SKM-1 (cell line): ENCODE results near the gene NKD1.

Experiments used
- DNase-seq: peaks from one replicate; lab custom pipeline; 2025; ENCODE audit not compliant: unreplicated experiment; lab: John Stamatoyannopoulos, UW

NKD1 gene

DNA sequence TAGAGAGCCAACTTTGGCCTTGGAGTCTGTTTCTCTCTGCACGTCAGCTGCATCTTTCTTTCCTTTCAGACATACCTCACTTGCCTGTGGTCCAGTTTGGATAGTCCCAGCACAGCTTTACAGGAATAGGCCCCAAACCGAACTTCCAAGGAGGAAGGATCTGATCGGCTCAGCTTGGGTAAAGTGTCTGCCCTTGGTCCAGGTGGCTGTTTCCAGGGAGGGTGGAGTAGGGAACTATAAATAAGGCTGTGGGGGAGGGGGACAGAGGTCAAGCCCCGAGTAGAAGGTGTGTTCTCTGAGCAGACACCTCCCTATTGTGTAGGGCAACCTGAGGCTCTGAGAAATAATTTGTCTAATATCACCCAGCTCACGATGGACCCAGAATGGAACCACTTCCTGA lies 29.2 kb upstream of the NKD1 start:
- DNase-seq: no peak

DNA sequence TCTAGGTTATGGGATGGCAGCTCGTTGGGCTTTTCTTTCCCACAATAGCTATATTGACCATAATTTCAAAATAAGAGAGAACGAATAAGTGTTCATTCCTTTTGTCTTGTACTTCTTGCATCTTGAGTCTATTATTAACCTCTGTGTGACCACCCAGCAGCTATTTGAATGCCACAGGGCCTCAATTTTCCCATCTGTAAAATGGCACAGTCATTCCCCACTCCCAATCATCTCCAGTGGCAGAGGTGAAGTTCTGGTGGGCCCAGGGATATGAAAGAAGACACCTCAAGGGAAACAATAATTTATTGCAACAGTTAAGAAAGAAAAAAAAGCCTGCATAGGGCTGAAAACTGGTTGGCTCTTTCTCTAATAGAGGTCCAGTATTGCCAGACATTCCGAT lies 28.6 kb upstream of the NKD1 start:
- no peak for DNase-seq

DNA sequence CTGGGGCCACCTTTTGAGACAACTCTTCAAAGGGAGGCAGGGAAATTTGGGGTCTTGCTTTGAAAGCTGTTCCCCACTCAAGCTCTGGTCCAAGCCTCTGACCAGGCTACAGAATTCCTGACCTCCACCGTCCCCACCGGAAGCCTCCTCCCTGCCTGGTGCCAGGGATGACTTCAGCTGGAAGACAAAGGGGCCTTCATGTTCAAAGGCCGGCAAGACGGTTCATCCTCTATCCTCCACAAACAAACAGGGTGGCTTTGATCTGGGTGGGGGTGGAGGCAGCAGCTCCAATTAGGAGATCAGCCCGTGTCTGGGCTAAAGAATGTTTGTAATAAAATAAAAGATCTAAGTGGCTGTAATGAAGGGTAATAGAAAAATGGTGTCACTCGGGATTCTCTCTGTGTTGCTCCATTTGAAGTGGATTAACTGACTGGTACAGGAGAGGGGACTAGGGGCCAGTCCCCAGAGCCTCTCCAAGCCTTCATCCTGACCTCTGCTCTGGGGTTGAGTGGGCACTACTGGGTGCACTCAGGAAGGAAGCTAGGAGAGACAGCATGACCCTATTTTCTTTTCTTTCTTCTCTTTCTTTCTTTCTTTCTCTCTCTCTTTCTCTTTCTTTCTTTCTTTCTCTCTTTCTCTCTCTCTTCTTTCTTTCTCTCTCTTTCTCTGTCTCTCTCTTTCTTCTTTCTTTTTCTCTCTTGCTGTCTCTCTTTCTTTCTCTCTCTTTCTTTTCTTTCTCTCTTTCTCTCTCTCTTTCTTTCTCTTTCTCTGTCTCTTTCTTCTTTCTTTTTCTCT lies 27.5 kb upstream of the NKD1 start:
- no peak for DNase-seq

DNA sequence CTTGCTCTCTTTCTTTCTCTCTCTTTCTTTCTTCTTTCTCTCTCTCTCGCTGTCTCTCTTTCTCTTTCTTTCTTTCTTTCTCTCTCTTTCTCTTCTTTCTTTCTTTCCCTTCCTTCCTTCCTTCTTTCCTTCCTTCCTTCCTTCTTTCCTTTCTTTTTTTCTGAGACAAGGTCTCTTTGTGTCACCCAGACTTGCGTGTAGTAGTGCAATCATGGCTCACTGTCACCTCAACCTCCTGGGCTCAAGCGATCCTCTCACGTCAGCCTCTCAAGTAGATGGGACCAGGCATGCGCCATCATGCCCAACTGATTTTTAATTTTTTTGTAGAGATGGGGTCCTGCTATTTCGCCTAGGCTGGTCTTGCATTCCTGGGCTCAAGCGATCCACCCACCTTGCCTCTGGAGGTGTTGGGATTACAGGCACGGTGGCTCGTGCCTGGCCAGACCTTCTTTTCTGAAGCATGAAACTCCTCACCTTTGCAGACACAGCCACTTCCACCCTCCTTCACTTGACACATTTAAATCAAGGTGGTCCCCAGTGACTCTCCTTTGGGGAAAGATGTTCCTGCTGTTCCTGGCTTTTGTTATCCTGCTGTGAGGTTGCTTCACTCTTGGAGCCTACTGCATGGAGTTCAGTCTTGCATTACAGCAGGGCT lies 26.8 kb upstream of the NKD1 start:
- DNase-seq: no peak

DNA sequence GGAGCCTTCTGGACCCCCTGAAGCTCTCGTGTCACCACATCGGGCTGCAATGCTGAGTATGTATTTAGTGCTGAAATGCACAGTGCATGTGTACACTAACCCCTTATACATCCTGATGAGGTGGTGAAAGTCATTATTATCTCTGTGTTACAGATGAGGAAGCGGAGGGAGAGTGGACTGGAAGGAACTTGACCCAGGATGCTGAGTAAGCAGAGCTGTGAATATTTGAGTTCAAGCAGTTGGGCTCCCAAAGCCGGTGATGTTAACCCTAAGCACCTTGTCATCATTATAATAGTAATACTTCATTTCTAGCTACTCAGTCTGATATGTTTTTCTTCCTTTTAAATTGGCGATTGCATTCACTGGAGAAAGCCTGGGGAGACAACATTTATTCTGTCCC lies 25.9 kb upstream of the NKD1 start:
- no peak for DNase-seq

DNA sequence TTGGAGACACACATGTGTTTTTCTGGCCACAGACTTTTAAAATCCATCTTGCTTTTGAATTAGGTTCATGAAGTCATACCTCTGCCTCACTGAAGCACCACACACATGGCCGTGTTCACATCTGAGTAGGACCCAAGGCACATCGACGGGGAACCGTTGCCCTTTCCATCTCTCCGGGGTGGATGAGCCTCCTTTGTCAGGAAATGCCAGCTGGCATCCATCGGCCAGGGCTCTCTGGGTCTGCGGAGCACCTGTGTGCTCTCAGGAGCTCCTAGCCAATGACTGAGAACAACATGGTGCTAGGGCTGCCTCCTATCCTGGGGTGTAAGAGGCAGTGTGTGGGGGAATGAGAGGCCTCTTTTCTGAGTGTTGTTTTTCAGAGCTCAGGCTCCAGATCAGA lies 24.5 kb upstream of the NKD1 start:
- no peak for DNase-seq

DNA sequence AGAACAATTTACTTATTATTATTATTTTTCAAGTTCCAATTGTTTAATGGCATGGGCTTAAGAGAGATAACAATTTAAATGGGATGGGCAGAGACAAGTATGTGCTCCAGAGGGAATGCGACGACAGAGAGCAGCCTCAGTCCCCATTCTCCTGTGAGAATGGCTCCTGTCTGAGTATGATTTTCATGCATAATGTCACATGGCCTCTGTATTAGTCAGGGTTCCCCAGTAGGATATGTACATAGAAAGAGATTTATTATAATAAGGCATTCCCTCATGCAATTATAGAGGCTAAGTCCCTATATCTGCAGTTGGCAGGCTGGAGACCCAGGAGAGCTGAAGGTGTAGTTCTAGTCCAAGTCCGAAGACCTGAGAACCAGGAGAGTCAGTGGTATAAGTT lies 22.9 kb upstream of the NKD1 start:
- no peak for DNase-seq

DNA sequence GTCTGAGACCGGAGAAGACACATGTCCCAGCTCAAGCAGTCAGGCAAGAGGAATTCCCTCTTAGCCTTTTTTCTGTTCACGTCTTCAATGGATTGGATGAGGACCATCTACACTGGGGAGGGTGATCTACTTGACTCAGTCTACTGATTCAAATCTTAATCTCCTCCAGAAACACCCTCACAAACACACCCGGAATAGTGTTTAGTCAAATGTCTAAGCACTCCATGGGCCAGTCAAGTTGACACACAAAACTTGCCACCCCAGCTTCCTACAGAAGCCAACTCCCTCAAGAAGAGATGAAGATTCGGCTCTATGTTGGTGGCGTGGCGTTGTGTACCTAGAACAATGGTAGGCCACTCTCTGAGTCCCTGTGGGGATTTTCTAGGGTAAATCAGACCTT lies 22.5 kb upstream of the NKD1 start:
- DNase-seq: no peak

DNA sequence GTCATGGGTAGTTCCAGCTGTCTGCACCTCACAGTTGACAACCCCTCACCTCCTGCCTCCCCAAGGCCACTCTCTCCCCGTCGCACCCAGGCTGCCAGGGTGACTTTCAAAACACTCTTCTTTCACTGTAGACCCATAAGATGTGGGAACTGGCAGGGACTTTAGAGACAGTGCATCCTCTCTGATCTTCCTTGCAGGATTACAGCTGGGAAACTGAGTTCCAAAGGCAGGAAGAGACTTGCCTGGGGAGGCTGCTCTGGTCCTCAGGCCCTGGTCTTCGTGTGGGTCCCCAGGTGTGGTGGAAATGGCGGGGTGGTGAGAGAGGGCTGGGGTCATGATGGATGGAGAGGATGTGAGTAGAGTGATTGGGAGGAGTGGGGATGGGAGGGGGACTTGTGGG lies 21.9 kb upstream of the NKD1 start:
- no peak for DNase-seq

DNA sequence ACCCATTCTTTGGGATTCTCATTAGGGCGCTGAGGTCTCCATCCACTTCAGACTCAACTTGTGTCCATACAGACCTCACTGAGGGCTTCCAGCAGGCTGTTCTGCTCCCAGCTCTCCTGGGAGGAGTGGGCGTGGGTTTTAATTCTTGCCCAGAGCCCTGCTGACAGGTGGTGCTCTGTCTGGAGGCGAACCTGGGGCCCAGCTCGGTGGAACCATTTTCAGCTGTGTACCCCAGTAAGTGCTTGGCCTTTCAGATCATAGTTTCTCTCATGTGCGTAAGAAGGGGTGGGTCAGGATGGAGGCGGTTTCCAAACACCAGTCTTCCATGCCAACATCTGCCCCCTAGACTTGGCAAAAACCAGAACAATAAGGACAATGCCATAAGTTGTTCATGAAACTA lies 21.4 kb upstream of the NKD1 start:
- no peak for DNase-seq

DNA sequence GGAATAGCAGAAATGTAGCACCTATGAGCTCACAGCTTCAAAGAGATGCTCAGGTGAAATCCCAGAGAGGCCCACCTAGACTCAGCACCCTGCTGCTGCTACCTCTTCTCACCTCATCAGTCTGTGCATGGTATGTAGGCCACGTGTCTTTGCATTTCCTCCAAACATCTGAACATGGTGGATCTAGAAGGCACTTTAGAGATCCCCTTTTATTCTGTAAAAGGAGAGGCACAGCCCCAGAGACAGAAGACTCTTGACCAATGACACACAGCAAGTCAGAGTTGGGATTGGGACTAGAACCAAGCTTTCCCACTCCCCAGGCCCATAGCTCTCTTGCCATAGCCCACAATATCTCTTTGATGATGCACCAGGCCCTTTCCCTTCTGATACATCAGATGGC lies 19.4 kb upstream of the NKD1 start:
- DNase-seq: no peak

DNA sequence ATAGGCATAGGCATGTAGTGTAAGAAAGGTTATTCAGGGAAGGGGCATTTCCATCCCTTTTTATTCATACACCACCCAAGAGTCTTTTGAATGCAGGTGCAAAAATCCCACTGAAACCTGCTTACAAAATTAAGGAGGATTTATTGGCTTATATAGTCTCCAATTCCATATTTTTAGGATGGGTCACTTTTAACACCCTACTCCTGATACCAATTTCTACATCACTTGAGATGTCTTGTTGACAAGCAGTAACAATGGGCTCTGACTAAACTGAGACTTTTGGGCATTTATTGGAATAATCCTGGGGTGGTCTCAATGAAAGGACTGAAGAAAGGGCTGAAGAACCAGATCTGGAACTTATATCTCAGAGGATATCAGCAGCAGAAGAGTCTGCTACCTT lies 18.9 kb upstream of the NKD1 start:
- no peak for DNase-seq

DNA sequence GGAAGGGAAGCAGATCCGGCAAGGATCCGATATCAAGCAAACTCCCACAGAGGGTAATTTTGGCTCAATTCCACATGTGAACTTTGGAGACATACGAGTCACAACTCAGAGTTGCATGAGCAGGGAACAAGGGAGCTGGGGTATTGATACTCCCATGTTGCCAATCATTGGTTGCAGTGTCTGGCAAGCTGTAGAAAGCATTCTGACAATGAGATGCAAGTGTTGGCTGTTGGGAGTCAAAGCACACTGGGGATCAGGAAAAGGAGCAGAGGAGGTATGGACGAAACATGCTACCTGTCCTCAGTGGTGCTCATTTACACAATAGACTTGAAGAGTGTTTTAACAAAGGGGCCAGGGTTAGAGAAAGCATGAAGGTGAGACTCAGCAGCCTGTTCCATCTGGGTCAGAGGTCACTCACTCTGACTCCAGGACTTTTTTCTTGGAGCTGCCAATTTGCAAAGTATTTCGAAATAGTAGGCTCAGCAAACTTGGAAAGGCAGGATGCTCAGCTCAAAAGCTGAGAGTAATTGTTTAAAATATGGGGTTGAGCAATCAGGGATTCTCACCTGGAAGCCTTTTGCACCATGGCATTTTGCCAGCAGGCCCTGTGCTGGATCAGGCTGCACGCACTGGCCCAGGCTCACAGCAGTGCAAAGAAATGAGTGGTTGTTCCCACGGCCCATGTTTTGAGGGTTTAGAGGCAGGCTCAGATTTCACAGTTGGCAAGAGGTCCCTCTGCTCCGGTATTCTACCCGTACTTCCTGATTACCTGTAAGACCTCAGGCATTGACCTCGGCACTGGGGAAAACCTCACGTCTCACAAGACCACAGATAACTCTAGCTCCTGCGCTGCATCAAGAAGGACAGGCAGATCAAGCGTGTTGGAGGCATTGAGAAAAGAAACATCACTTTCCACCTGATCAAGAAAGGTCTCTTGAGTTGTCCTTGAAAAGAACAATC lies 17.6 kb upstream of the NKD1 start:
- DNase-seq: no peak

DNA sequence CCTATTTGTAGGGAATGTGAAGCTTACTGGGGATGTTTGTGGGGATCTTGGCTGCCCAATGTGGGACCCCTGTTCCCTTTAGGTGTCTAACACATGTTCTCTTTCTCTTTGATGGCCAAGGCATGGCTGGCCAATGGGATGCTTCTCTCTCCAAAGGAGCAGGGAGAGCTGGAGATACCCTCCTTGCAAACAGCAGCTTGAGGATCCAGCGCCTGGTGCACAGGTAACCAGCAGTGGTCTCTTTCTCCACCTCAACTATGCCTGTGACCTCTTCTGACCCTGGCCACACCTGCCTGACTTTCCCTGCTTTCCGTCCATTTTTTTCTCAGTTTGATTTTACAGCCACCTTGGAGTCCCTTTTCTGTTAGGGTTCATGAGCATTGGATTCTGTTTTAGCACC lies 16.8 kb upstream of the NKD1 start:
- no peak for DNase-seq

DNA sequence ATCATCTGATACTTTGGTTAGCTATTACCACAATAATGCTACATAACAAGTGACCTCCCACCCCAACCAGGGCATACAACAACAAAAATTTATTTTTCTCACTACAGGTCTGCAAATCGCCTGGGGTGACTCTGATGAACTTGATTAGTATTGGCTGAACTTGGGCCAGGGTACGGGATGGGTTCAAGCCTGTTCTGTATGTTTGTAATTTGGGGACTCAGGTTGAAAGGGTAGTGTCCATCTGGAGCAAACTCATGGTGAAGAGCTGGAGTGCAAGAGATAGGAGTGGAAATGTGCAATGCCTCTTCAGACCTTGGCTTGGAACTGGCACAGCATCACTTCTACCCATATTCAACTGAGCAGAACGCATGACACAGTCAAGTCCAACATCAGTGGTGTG lies 16.3 kb upstream of the NKD1 start:
- no peak for DNase-seq

DNA sequence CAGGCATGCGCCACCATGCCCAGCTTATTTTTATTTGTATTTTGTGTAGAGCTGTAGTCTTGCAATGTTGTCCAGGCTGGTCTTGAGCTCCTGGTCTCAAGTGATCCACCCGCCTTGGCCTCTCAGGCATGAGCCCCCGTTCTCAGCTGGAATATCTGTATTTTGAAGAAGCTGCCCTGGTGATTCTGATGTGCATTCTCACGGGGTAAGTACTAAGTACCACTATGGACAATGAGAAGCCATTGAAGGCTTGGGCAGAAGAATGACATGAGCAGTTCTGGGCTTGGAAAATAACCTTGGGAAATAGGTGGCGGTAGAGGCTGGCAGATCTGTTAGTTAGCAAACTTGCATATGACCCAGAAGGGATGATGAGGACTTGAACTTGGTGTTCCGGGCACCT lies 15.6 kb upstream of the NKD1 start:
- DNase-seq: no peak

DNA sequence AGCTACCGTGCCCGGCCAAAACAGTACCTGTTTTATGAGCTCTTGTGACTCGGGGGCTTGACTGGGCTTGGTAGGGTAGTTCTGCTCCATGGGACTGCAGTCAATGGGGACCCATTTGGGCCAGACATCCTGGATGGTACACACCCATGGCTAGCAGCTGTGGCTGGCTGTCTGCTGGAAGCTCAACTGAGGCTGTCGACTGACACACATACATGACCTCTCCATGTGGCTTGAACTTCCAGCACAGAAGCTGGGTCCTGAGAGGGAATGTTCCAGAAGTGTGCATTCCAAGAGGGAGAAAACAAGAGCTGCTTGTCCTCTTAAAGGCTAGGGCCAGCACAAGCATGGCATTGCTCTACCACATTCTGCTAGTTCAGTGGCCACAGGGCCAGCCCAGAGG lies 14.9 kb upstream of the NKD1 start:
- no peak for DNase-seq

DNA sequence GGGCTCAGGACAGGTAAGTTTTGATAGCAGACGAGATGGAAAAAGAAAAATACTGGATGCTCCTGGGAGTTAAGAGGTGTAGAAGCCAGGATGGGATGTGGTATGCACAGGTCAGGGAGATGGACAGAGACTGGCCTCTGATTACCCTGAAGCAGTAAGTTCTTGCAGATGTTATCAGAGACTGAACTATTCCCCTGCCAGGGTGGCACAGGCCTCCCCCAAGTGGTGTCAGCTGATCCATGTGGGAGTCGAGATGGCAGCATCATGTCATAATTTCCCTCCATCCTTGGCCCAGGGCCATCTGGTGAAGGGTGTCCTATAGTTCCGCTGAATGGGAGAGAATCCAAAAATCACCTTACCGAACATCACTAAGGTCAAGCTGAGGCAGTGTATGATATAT lies 14.1 kb upstream of the NKD1 start:
- DNase-seq: no peak

DNA sequence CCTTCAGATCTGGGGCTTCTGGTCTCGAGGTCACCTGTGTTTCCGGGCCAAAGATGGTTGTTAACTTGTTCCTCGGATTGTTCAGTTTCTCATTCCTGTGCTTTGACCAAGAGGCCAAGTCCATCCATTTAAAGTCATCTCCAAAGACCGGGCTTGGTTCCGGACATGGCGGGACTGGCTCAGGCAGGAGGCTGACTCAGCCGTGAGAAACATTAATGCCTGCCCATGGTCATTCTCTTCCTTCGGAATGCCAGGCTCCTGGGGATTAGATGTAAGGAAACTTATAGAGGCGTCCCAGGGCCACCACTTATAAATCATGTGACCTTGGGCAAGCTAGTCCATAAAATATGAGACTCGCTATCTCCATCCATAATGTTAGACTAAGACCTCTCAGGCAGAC lies 13.6 kb upstream of the NKD1 start:
- DNase-seq: no peak

DNA sequence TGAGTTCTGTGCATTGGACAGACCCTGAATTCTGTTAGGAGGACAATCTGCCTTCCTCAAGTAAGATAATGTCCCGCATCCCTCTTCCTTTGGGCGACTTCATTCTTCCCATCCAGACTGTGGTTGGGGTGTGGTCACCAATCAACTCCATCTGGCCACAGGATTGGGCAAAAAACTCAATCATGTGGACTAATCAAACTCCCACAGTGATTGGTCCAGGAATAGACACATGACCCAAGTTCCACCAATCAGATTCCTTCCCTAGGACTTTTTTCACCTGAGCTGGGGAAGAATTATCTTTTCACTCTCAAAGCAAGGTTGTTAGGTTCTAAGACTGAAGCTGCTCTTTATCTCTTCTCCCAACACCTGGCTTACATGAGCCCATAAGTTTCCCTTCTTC lies 13.2 kb upstream of the NKD1 start:
- DNase-seq: no peak

DNA sequence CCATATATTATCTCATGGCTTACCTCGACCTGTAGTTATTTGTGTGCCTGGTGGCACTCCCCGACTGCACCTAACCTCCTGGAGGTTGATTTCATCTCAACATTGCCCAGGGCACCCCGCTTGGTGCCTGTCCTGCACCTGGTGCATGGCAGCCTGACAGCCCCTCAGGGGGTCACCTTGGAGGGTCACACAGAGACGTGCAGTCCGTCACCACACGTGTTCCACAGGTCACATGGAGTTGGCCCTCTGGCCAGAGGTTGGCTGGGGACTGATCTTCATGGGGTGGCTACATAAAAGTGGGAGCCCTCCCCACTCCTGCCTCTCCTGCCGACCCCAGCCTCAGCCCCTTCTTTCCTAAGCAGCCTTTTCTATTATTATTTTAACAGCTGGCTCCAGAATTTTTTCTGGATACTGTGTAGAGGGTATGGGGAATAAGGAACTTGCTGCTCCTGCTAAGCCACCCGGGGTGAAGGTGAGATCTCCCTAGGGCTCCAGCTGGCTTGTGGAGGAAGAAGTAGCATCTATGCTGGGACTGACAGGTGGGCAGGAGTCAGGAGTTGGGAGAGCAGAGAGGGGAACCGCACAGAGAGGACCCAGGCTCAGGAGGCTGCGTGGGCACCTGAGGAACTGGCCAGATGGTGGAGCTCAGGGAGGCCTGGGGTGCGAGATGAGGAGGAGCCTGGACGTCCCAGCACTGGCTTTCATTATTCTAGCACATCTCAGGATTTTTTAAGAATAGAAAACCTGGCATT lies 12.5 kb upstream of the NKD1 start:
- DNase-seq: no peak
